Measurements from ENCODE around the gene PLB1.

DNA sequence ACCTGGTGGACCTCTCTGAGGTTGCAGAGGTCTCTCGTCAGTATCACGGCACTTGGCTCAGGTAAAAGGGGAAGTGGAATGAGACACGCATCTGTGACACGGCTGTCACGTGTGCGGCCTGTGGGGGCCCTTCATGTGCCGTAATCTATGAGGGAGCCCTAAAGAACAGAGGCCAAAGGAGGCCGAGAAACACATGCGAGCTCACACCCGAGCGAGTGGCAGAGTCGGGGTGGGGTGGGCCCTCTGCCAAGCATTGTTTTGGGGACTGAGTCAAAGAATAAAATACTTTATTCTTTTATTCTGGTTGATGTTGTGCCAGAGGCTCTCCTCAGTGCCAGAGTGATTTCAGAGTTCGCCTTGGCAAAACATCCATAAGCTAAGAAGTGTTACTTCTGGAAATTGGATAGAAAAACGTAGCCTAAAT is 43.3 kb downstream of the PLB1 start:
- TF ChIP-seq, protein P1, sequence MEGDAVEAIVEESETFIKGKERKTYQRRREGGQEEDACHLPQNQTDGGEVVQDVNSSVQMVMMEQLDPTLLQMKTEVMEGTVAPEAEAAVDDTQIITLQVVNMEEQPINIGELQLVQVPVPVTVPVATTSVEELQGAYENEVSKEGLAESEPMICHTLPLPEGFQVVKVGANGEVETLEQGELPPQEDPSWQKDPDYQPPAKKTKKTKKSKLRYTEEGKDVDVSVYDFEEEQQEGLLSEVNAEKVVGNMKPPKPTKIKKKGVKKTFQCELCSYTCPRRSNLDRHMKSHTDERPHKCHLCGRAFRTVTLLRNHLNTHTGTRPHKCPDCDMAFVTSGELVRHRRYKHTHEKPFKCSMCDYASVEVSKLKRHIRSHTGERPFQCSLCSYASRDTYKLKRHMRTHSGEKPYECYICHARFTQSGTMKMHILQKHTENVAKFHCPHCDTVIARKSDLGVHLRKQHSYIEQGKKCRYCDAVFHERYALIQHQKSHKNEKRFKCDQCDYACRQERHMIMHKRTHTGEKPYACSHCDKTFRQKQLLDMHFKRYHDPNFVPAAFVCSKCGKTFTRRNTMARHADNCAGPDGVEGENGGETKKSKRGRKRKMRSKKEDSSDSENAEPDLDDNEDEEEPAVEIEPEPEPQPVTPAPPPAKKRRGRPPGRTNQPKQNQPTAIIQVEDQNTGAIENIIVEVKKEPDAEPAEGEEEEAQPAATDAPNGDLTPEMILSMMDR (conservative IDR thresholded peaks at IDR 0.05), result no peak
- TF ChIP-seq ZFX (IDR thresholded peaks at IDR 0.05), result no peak
